Heart right ventricle (tissue), 16 donors: ENCODE measurements around the gene SRP14. TPM values are rescaled to one million over a fixed set of nuclear protein-coding genes. Genes with fewer than 3 reads are reported as not detected.
A peak's percentile ranks its signal among the peaks of the same experiment; 100 is the strongest.

ENCODE experiments used
- ATAC-seq, 8 donors: fragments of 200-7000 bp; cut with Tn5 transposase; one replicate each; pipeline ENCODE4 v1.9.1; 2020; ENCODE audit warnings: mild to moderate bottlenecking in 8 of 8, moderate library complexity in 8 of 8, moderate number of reproducible peaks in 1 of 8
- DNase-seq, 2 donors: peaks; one replicate each; pipeline ENCODE4 v3.0.0-alpha.2; 2020
- H3K27ac ChIP-seq, 10 donors: fragments of 200-600 bp; sonication (generic) in 2 of 10; one replicate each; pipeline versions ENCODE4 v1.5.0 to v1.8.0; 2020 to 2022; ENCODE audit warnings: mild to moderate bottlenecking in 3 of 10
- H3K27me3 ChIP-seq, 7 donors: fragments of 200-600 bp; one replicate each; pipeline ENCODE4 v1.8.0; 2021 to 2022; ENCODE audit warnings: mild to moderate bottlenecking in 2 of 7
- H3K36me3 ChIP-seq, 9 donors: fragments of 200-600 bp; sonication (generic) in 1 of 9; one replicate each; pipeline versions ENCODE4 v1.5.0 to v1.8.0; 2020 to 2022; ENCODE audit warnings: mild to moderate bottlenecking in 2 of 9
- H3K4me1 ChIP-seq, 9 donors: fragments of 200-600 bp; sonication (generic) in 1 of 9; one replicate each; pipeline versions ENCODE4 v1.5.0 to v1.8.0; 2020 to 2022; ENCODE audit warnings: mild to moderate bottlenecking in 4 of 9
- H3K4me3 ChIP-seq, 10 donors: fragments of 200-600 bp; sonication (generic) in 2 of 10; one replicate each; pipeline versions ENCODE4 v1.5.0 to v1.8.0; 2020 to 2022; ENCODE audit warnings: mild to moderate bottlenecking in 7 of 10, moderate library complexity in 2 of 10
- H3K9me3 ChIP-seq, 11 donors: fragments of 200-600 bp in 10 of 11; sonication (generic) in 2 of 11; one replicate each; pipeline versions ENCODE4 v1.5.0 to v1.8.0; 2013 to 2022; ENCODE audit warnings: mild to moderate bottlenecking in 2 of 11, control low read depth in 1 of 11, moderate library complexity in 1 of 11
- CTCF ChIP-seq, 9 donors: fragments of 200-600 bp; sonication (generic) in 2 of 9; IDR thresholded peaks; one replicate each; pipeline versions ENCODE4 v1.5.0 to v1.8.0; 2021 to 2022; ENCODE audit warnings: antibody characterized with exemption in 9 of 9, mild to moderate bottlenecking in 5 of 9, moderate library complexity in 1 of 9
- WGBS, 2 donors: extraction: QIAGEN DNeasy Blood & Tissue Kit; methylation state at CpG; one replicate each; pipeline ENCODE4 v1.1.7; 2013; ENCODE audit warnings: inconsistent platforms in 1 of 2; 5-methylcytosine and 5-hydroxymethylcytosine counted together
- intact Hi-C, 10 donors: fragments of 100-400 bp; cut with DNase I; formaldehyde crosslinking; loops; one replicate each; pipeline versions ENCODE4 v1.11.1 to v1.14.2; 2022
- polyA plus RNA-seq, 2 donors: library from polyadenylated mRNA; stranded (reverse); fragments of 200-250 nt; gene quantifications; one replicate each; pipeline ENCODE4 v1.2.3, GENCODE V29; 2013
- total RNA-seq, 10 donors: library from RNA; stranded (reverse); fragmentation: NEBNext Ultra II Directional in 3 of 10; extraction: Animal tissue kit (Norgen Biotek cat#: 25700) in 3 of 10; gene quantifications; one replicate each; pipeline versions ENCODE4 v1.2.1 to v1.2.4, GENCODE V29; 2021 to 2023
- donor health status: Arrhythmogenic right ventricular cardiomyopathy.
- donor health status: ischemic (EF 13 %, LVEDD 7.1; RV severe dilation, severe dysfunction).
- donor health status: healthy with polysubstance abuse.
- donor health status: DM: no; HTN: yes; CAD: no.
- donor health status: DM: no; HTN: no; CAD: no.
- donor health status: ischemic (EF 25% LVEDD 6.9; RV normal size, moderate dysfunction).
- donor health status: ischemic (EF 25% LVEDD 5.7; RV mildly dilated, moderate dysfunction).
- donor health status: healthy.
- donor health status: DM: yes; HTN: yes; CAD: no.
- donor health status: Ischemic cardiomyopathy.
- donor health status: ischemic (EF 35%, LVEDD 5.7; RV mildly dilated, moderate dysfunction).
- donor health status: nonischemic (EF 11% LVEDD 7.7; RV severe dilation, severe dysfunction).
- donor health status: DM: yes; HTN: yes; CAD: no.
- donor health status: PGD.
- donor health status: ischemic (EF 29% LVEDD 5.4; RV normal size, mild dysfunction).
- donor health status: nonischemic (EF 23%, LVEDD 6.1; RV moderate dilation, normal function).

The SRP14 gene
- total and polyA plus RNA-seq, 12 donors: 189 to 699 (median 216) TPM

- H3K27ac ChIP-seq: no peak overlapping the region
- DNase-seq (no peak), ATAC-seq (no peak)
- intact Hi-C loops: loop anchor here in 3 of 10 donors (5.0 to 10.0 kb wide), 3 partner anchors 35 to 55 kb away; partner anchors contain the start of gene BMF (in 2 of the 3)
- peaks cover 0 to 20% (median 0%) of the 10 kb centered on the region in 9 donors for H3K36me3 ChIP-seq
- no peaks in the 10 kb centered on the region for H3K27me3 ChIP-seq
- H3K9me3 ChIP-seq: no peaks in the 10 kb centered on the region
- H3K4me3 ChIP-seq: no peak overlapping the region
- H3K4me1 ChIP-seq: peaks cover 7 to 73% (median 45%) of the 10 kb centered on the region in 9 donors
- 90 to 92% methylated on average over 11 of the region's 11 CpGs for WGBS, 2 donors
- no peak for TF ChIP-seq CTCF (IDR thresholded peaks at IDR 0.05)
These were observed 12.8 kb upstream of the SRP14 start for GRCh38 chr15:40051616-40052415.

- H3K27ac ChIP-seq: no peak overlapping the region
- H3K4me1 ChIP-seq: peaks cover 7 to 73% (median 49%) of the 10 kb centered on the region in 9 donors
- H3K9me3 ChIP-seq: no peaks in the 10 kb centered on the region
- WGBS, 2 donors: 66 to 67% methylated on average over 12 of the region's 12 CpGs
- H3K4me3 ChIP-seq: no peak overlapping the region
- no peak for ATAC-seq
- TF ChIP-seq CTCF (IDR thresholded peaks at IDR 0.05): no peak
- DNase-seq: no peak
- intact Hi-C loops: loop anchor here in 3 of 10 donors (5.0 to 10.0 kb wide), 3 partner anchors 36 to 56 kb away; partner anchors contain the start of gene BMF (in 2 of the 3)
- peaks cover 0 to 20% (median 0%) of the 10 kb centered on the region in 9 donors for H3K36me3 ChIP-seq
- no peaks in the 10 kb centered on the region for H3K27me3 ChIP-seq
These were observed 11.9 kb upstream of the SRP14 start for GRCh38 chr15:40050788-40051470.

- no peak for TF ChIP-seq CTCF (IDR thresholded peaks at IDR 0.05)
- ATAC-seq (no peak), DNase-seq (no peak)
- H3K36me3 ChIP-seq: peaks cover 0 to 16% (median 0%) of the 10 kb centered on the region in 9 donors
- intact Hi-C loops: loop anchor here (2.0 to 10.0 kb wide), 10 partner anchors 33 to 376 kb away; partner anchors contain the start of genes BMF (in 4 of the 10) and BUB1B (in 4 of the 10)
- H3K27ac ChIP-seq: peak overlapping the region in 4 of 10 donors; percentile 62 to 89 (median 72)
- H3K9me3 ChIP-seq: no peaks in the 10 kb centered on the region
- WGBS, 2 donors: 52 to 76% methylated on average over 3 of the region's 3 CpGs
- H3K4me1 ChIP-seq: peaks cover 3 to 69% (median 54%) of the 10 kb centered on the region in 9 donors
- H3K4me3 ChIP-seq: no peak overlapping the region
- no peaks in the 10 kb centered on the region for H3K27me3 ChIP-seq
These were observed 10.0 kb upstream of the SRP14 start for GRCh38 chr15:40048926-40049475.

- no peak for TF ChIP-seq CTCF (IDR thresholded peaks at IDR 0.05)
- H3K36me3 ChIP-seq: peaks cover 0 to 11% (median 0%) of the 10 kb centered on the region in 9 donors
- ATAC-seq: no peak
- no peak for DNase-seq
- H3K27me3 ChIP-seq: no peaks in the 10 kb centered on the region
- no peaks in the 10 kb centered on the region for H3K9me3 ChIP-seq
- WGBS, 2 donors: 57% methylated on average over 10 of the region's 10 CpGs
- peak overlapping the region; percentile 3 to 89 (median 66) for H3K27ac ChIP-seq
- intact Hi-C loops: loop anchor here (2.0 to 10.0 kb wide), 10 partner anchors 34 to 376 kb away; partner anchors contain the start of genes BMF (in 4 of the 10) and BUB1B (in 4 of the 10)
- H3K4me1 ChIP-seq: peaks cover 3 to 67% (median 54%) of the 10 kb centered on the region in 9 donors
- H3K4me3 ChIP-seq: no peak overlapping the region
These were observed 9.3 kb upstream of the SRP14 start for GRCh38 chr15:40048211-40048792.
